Stimulated activated CD8-positive, alpha-beta memory T cell treated with anti-CD3 and anti-CD28 coated beads, Interleukin-4, amount 100 ng/mL, for 1 hour (primary cell): ENCODE results near the gene PRRX2.
A peak's percentile ranks its signal among the peaks of the same experiment; 100 is the strongest.

Experiments
- DNase-seq, 2 donors: peaks; one replicate each; pipeline ENCODE4 v3.0.0-alpha.2; 2020; ENCODE audit warnings: low read depth in 2 of 2, low spot score in 1 of 2

The PRRX2 gene

DNA sequence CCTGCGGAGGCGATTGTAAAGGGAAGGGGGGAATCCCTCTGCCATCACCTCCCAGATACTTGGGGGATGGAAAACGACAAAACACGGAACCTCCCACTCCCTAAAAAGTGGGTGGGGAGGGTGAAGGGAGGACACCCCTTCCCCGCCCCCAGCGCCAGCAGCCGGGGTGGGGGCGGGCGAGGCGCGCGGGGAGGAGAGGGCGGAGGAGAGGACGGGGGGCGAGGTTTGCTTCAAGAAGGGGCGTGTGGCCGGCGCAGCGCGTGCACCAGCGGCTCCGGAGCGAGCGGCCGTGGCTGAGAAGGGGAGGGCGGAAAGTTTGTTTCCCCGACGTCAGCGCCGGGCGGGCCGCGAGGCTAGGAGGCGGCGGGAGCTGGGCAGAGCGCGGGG, at the start of gene PRRX2:
Gene PRRX2, plus strand, starts transcription at position 259 of the 387 bp plus-strand sequence. CDS start 221 bp downstream, outside the sequence.
- DNase-seq: peak in 1 of 2 donors; percentile 7

DNA sequence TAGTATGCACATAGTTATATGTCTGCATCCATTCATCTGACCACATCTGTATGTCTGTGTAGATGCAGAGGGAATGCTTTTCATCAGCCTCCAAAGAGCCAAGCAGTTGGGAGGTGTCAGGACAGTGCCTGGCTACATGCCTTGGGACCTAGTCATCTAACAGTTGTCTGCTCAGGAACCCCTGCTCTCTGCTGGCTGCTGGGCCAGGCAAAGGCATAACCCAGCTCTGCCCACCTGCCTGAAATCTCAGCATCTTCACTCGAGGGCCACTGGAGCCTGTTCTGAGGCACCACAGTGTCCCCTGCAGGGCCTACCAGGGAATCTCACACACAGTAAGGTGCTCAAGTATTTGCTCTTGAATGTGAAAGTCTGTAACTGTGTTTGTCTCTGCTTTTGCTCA, 48.3 kb upstream of the PRRX2 start:
- no peak for DNase-seq

DNA sequence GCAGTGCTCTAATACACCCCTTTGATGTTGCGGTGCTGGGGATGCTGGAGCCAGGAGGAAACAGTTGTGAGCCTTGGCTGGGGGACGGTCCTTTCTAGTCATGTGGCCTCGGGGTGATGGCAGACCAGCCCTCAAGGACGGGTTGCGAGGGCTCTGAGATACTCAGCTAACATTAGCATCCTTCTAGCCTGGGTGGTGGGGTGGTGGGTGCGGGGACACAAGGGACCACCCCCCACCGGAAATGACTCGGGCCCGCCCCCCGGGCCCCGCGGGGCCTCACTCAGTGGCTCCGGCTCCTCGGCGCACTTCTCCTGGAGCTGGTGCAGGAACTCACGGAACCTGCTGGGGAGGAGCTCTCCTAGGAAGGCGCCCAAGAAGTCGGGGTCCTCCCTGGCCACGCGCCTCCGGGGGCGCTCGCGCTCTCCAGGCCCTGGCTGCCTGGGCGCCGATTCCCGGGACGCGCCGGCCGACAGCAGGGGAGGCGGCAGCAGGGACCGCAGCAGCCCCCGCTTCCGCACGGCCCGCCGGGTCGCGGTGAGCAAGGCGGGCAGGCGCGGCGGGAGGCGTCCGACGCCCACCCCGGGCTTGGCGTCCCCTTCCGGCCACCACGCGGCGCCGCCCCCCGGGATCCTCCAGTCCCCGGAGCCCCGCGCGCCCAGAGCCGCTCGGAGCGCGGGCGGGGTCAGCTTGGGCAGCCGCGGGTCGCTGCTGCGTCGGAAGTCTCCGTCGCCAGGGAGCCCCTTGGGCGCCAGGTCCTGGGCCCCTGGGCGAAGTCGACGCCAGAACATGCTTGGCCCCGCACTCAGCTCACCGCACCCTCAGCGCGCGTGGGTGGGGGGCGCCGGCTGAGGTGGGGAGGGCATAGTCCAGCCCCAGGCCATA, 45.4 kb upstream of the PRRX2 start:
- DNase-seq: no peak

DNA sequence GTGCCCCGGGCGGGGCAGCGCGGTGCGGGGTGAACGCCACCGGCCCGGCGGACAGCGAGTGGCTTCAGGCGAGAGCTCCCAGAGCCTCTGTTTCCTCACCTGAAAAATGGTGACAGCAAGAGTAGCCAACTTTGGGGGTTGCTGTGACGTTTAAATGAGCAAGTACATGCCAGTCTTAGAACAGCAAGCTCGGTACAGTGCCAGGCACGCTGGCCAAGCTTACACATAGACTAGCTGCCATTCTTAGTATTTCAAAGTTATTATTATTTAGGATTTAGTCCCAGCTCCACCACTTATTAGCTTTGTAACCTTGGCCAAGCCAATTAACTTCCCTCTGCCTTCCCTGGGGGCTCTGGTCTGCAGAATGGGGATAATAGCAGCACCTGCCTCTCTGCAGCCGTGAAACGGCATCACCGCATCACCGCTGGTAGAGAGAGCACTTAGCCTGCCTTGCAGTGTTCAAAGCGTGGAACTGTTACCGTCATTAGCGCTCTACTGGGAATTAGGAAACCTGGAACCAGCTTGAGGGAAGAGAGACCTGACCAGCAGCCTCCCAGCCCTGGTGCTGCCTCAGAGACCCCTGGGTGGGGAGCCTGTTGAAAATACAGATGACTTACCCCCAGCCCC, 44.7 kb upstream of the PRRX2 start, which contains the start of gene C9orf50:
Gene C9orf50, minus strand, starts transcription at position 433 of the 627 bp plus-strand sequence. CDS start 527 bp downstream, outside the sequence.
- DNase-seq: no peak

DNA sequence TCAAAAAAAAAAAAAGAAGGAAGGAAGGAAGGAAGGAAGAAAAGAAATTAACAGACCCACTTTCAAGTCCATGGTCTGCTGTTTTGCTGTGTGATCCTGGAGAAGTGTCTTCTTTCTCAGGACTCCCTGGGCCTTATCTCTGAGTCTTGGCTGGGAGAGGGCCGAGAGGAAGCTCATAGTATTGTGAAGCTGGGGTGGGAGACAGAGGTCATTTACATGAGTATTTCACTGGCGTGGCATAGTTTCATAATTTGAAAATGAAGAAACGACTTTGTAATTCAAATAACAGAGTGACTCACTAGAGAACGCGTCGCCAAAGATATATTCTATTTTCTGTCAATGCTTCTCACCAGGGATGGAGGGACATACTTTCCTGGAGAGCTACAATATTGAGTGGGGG, 42.1 kb upstream of the PRRX2 start:
- DNase-seq: no peak

DNA sequence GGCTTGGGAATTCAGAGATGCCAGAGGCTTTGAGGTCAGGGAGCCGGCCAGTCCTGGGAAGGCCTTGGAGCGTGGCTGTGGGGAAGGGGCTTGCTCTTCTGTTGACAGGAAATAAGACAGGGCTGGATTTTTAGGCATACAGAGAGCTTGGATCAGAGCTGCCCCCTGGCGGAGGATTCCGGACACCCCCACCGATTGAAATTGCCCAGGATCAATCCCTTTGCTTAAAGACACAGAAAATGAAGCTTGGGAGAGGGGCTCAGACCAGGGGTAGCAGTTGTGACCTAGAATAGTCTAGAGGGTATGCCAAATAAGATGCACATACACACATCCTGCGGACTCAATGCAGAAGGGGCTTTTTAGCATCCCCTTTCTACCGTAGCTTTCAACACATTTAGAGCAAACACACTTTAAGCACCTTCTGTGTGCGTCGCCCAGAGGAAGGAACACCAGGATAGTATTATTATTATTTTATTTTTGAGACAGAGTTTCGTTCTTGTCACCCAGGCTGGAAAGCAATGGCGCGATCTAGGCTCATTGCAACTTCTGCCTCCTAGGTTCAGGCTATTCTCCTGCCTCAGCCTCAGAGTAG, 41.2 kb upstream of the PRRX2 start:
- no peak for DNase-seq

DNA sequence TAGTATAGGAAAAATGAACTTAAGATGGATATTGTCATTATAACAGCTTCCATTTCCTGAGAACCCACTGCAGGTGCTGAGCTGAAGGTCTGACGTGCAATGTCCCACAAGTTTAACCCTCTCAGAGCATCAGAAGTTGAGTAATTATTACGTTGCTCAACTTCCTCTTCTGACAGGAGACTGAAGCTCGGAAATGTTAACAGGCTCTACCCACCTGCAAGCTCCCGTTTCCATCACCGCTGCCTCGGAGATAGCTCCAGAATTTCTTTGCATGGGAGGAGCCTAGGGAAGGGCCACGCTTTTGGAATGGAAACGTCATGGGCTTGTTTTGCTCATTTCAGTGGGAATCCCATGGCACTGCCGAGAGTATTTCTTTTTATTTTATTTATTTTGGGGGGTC, 40.5 kb upstream of the PRRX2 start:
- no peak for DNase-seq

DNA sequence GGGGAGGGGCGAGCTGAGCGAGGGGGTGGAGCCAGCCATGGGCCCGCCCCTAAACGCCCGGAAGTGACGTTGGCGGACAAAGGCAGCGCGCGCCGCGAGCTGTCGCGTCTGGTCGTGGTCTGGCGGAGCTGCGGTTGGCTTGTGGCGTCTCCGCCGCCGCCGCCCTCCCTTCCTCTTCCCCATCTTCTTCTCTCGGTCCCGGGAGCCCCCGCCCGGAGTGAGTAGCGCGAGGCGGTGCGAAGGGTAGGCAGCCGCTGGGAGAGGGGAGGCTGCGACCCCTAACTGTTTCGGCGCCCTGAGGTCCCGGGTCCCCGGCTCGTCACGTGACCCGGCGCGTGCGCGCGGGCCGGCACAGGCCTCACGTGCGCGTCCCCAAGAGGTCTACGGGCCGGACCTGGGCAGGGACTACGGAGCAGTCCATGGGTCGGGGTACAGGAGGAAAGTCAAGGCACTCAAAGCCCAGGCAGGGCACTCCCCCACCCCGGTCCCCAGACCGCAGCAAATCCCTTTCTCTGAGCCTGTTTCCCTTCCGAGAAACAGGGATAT, 39.3 kb upstream of the PRRX2 start, which contains the start of gene NTMT1:
Gene NTMT1, plus strand, starts transcription at position 85 of the 546 bp plus-strand sequence. CDS start 6,541 bp downstream, outside the sequence.
- DNase-seq: peak; percentile 84 to 86

DNA sequence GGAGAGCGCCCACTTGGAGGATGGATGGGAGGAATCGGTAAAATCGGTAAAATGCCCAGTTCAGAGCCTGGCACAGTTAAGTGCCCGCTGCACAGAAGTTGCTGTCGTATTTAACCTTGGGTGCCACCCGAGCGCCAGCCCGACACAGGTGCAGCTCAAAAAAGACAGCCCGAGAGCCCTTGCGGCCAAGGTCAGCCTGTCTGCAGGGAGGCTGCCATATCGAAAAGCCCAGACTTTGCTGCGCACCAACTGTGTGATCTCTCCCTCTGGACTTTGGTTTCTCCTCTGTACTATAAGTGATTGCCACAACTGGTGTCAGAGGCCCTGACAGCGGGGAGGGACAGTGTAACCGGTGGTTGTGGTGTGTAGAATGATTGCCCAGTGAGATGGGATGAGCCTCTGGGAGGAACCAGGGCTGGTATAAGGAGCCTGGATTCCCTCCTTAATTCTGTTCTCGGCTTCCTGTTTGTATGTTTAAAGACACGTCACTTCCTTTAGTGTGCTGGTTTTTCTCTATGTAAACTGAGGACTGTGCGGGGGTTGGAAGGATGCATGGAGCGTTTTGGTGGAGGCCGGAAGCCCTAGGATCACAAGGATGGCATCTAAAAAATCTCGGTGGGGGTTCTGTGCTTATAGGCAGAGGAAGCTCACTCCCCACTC, 38.7 kb upstream of the PRRX2 start:
- DNase-seq: no peak

DNA sequence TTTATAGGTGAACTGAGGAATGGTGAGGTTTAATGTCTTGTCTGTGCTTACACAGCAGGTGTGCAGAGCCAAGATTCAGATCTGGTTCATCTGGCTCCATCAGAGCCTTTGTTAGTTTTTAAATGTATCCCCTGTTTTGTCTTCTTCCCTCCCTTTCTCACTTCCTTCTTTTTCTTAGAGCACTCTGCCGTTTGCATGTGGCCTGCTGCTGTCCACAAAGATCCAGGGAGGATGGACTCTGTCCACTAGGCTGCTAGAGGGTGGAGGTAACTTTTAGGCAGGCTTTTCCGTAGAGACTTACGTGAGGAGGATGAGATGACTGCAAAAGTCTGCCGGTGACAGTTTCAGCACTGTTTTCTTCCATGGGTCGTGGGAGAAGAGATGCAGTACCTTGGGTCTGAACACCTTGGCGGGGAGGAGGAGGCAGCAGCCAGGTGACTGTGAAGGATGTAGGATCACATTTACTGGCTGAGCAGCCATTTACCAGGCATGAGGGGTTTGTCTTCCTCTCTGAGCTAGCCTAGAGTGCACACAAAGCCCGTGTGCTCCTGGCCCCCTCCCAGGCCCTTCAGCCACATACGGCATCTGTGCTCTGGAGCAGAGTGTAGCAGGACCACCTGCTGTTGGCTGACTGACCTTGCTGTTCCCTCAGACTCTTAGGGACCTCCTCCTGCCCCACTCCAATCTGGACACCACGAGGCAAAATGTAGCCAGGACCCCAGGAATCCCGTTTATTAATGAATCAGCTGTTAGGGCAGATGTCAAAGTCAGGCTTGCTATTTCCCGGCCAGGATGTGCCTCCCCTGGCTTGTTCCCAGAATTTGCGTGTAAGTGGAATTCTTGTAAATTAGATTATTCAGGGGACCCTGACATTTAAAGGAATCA, 37.6 kb upstream of the PRRX2 start:
- DNase-seq: no peak

DNA sequence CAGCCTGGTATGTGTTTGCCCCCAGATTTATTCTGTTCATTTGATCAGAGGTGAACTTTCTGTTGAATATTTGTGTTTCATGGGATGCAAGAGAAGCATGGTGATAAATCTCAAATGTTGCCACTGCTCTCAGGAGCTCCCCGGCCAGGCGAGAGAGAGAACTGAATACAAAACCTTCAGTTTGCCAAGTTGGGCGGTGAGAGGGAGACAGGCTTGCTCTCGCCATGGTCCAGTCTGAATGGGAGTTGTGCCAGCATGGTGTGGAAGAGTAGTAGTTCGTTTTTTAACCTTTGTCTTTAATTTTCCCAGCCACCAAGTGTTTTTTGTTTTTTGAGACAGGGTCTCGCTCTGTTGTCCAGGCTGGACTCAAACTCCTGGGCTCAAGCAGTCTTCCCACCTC, 36.7 kb upstream of the PRRX2 start:
- no peak for DNase-seq

DNA sequence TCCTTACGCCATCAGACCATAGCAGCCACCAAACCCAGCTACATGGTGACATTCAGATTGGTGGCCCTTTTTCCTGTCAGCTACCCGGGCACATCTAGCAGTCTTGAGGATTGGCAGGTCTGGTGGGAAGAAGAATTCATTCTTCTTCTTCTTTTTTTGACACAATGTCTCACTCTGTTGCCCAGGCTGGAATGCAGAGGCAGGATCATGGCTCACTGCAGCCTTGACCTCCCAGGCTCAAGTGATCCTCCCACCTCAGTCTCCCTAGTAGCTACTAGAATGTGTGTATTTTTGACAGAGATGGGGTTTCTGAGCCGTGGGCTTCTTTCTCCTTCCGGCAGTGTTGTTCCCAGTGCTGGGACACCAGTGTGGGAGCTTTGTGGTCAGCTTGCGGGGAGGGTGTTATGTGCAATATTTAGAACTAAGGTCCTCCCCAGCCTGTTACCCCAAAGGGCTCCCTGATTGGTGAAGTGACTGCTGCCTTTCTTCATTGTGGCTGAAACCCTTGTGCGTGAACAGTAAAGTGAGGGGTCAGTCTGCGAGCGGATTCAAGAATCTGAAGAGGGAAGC, 36.1 kb upstream of the PRRX2 start:
- no peak for DNase-seq

DNA sequence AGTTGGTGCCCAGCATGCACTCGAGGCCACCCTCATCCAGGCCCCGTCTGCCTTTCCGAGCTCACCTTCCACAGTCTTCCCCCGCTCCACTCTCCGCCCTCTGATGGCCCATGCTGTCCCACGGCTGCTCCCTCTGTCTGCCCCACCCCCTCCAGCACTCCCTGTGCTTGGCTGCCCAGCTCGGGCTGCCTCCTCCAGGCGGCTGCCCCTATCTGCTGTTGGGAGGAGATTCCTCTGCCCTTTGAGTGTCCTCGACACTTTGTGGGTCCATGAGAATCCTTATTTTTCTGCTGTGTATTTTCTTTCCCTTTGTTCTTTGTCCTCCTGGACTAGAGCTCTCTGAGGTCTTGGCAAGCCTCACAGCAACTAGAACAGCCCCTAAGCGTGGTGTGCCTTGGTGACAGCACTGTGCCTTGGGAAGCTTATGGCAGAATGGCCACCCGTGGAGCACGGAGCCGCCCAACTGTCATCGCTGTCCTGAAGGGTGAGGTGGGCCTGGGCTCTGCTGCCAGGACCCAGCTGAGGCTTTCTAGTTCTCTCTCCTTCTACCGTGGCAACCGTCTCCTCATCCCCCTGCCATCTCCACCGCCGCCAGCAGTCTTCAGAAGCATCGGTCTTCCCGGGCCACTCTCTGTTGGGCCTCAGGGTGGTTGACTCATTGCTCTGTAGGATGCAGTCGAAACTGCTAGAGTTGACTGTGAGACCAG, 34.3 kb upstream of the PRRX2 start:
- no peak for DNase-seq

DNA sequence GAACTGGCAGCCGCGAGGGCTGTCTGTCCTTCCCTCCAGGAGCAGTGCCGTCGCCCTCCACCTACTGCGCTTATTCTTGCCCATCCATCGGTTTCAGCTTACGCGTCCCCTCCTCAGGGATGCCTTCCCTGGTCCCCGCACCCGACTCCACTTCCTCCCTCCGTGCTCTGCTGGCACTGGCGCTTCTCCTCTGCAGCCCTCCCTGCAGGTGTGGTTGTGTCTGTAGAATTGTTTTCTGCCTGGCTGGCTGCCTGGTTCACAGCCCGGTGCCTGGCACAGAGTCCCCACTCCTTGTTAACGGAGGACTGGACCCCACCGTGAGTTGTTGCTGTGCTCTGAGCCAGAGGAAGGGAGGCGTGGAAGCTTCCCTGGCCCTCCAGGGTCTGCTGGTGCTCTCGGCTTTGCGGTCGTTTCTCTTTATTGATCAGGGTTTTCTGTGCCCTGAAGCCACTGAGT, 33.7 kb upstream of the PRRX2 start:
- DNase-seq: no peak

DNA sequence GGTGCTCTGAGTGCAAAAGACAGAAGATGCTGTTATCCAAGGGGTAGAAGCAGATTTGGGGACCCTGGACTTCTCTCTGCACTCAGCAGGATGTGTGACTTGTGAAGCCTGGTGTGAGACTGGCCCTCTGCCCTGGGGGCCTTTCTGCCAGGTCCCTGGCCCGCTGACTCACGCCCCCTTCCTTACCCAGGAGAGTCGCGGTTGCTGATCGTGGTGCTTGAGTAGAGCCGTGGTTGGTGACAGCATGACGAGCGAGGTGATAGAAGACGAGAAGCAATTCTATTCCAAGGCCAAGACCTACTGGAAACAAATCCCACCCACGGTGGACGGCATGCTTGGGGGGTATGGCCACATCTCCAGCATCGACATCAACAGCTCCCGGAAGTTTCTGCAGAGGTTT, 33.0 kb upstream of the PRRX2 start:
- DNase-seq: no peak

DNA sequence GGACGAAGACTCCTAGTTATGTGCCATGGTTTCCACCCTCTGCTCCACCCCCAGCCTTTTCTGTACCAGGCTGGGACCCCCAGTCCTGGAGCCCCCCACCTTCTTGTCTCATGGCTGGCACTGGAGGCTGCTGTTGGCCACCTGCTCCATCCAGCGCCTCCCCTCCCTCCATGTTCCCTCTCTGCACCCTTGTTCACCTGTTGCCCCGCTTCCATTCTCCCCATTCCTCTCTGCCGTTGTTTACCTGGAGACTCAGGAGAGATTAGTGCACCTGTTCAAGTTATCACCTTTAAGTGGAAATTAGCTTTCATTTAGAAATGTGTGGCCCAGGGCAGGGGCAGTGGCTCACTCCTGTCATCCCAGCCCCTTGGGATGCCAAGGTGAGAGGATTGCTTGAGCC, 32.2 kb upstream of the PRRX2 start:
- no peak for DNase-seq

DNA sequence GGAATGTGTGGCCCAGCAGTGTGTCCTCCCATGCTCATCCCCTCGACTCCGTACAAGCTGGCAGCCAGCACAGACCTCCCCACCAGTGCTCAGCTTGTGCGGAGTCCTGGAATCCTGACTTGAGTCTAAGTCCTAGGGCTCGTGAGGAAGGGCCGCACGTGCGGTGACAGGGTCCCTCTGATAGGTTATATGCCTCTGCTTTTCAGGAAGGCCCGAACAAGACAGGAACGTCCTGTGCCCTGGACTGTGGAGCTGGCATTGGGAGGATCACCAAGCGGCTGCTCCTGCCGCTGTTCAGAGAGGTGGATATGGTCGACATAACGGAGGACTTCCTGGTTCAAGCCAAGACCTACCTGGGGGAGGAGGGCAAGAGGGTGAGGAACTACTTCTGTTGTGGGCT, 31.6 kb upstream of the PRRX2 start:
- no peak for DNase-seq

DNA sequence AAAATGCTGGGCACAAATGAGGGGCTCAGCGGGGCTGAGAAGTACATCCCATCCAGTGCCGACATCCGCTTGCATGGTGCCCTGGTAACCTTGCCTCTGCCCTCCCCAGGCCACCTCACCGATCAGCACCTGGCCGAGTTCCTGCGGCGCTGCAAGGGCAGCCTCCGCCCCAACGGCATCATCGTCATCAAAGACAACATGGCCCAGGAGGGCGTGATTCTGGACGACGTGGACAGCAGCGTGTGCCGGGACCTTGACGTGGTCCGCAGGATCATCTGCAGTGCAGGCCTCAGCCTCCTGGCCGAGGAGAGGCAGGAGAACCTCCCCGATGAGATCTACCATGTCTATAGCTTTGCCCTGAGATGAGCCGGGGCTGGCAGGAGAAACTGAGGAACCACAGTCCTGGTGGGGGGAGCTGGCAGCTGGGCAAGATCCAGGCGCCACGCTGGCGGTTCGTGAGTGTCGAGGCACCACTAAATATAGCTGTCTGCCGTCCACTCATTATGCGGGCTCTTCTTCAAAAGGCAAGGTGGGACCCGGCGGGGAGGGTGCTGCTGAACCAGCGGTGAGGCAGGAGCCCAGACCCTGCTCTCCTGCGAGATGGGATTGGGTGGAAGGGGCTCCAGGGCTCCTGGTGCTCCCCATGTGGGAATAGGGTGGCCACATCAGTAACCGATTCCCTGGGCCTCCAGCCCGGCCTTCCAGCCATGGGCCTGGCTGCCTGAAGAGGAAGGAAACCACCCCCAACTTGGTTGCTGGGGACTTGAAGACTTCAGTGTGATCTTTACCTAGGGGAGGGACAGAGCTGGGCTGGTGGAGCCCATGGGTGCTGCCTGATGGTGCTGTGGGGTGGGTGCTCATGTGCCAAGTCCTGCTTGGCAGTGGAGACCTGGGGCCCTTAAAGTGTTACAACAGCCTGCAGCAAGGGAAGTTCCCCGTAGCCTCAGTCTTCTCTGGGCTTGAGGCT, 30.1 kb upstream of the PRRX2 start:
- DNase-seq: no peak
